Brain microvascular endothelial cell (primary cell): Measurements from ENCODE around the gene CAMTA1.

Source experiments
- DNase-seq: peaks from one replicate; pipeline ENCODE4 v3.0.0-alpha.2; 2020
- H3K27ac ChIP-seq: fragments of 250-450 bp; sonication (Bioruptor Pico); 2 replicates; pipeline ENCODE4 v1.5.1; 2020; ENCODE audit warnings: mild to moderate bottlenecking, moderate library complexity
- H3K27me3 ChIP-seq: fragments of 250-450 bp; sonication (Bioruptor Pico); replicated peaks from 2 replicates; pipeline ENCODE4 v1.5.1; 2020; ENCODE audit warnings: mild to moderate bottlenecking
- H3K36me3 ChIP-seq: fragments of 250-450 bp; sonication (Bioruptor Pico); replicated peaks from 2 replicates; pipeline ENCODE4 v1.5.1; 2020; ENCODE audit warnings: mild to moderate bottlenecking
- H3K4me3 ChIP-seq: 2 replicates; pipeline ENCODE4 v1.5.1; 2011; ENCODE audit warnings: low read depth, mild to moderate bottlenecking, control low read depth, low read length, moderate library complexity
- CTCF ChIP-seq: IDR thresholded peaks from 2 replicates; pipeline ENCODE4 v1.5.1; 2011; ENCODE audit warnings: low read depth, mild to moderate bottlenecking, moderate library complexity, low read length, control low read depth, inconsistent platforms; ENCODE audit errors: missing control alignments
- in situ Hi-C: cut with HindIII; loops from 2 replicates; pipeline ENCODE4 v1.10.0; 2017; ENCODE audit warnings: low sequenced_read_pairs, low pct_ligation_motif_present

CAMTA1 gene

GRCh38 chr1:7259955-7260354 is 474.7 kb downstream of the CAMTA1 start:
- TF ChIP-seq CTCF = no peak
- H3K27me3 ChIP-seq = no peaks in the 10 kb centered on the region
- no peak overlapping the region for H3K27ac ChIP-seq
- no peaks in the 10 kb centered on the region for H3K36me3 ChIP-seq
- no peak overlapping the region for H3K4me3 ChIP-seq
- DNase-seq = no peak
- in situ Hi-C loops = no loop called here

GRCh38 chr1:7261490-7261889 is 476.2 kb downstream of the CAMTA1 start:
- H3K4me3 ChIP-seq = no peak overlapping the region
- no peak for DNase-seq
- no peak overlapping the region for H3K27ac ChIP-seq
- in situ Hi-C loops = no loop called here
- no peak for TF ChIP-seq CTCF
- H3K27me3 ChIP-seq = no peaks in the 10 kb centered on the region
- no peaks in the 10 kb centered on the region for H3K36me3 ChIP-seq

- H3K27ac ChIP-seq = no peak overlapping the region
- no peak for TF ChIP-seq CTCF
These were observed 477.4 kb downstream of the CAMTA1 start for GRCh38 chr1:7262611-7263010.

GRCh38 chr1:7263021-7263960 is 478.0 kb downstream of the CAMTA1 start:
- H3K27ac ChIP-seq = no peak overlapping the region
- no peak overlapping the region for H3K4me3 ChIP-seq
- H3K27me3 ChIP-seq = no peaks in the 10 kb centered on the region
- no peak for TF ChIP-seq CTCF
- H3K36me3 ChIP-seq = no peaks in the 10 kb centered on the region
- DNase-seq = no peak
- in situ Hi-C loops = no loop called here

More at GRCh38 chr1:7262611-7263010, 477.4 kb downstream of the CAMTA1 start:
- in situ Hi-C loops = no loop called here
- no peaks in the 10 kb centered on the region for H3K36me3 ChIP-seq
- DNase-seq = no peak
- no peaks in the 10 kb centered on the region for H3K27me3 ChIP-seq
- H3K4me3 ChIP-seq = no peak overlapping the region

- no peak for TF ChIP-seq CTCF
- in situ Hi-C loops = no loop called here
- no peak for DNase-seq
- H3K27ac ChIP-seq = no peak overlapping the region
- no peak overlapping the region for H3K4me3 ChIP-seq
- H3K36me3 ChIP-seq = no peaks in the 10 kb centered on the region
- H3K27me3 ChIP-seq = no peaks in the 10 kb centered on the region
These were observed 478.8 kb downstream of the CAMTA1 start for GRCh38 chr1:7264101-7264500.
